DND-41 (cell line): Measurements from ENCODE around the gene WAS.

Experiments
- CTCF ChIP-seq: IDR thresholded peaks from 2 replicates; pipeline ENCODE4 v1.5.1; 2012; ENCODE audit warnings: borderline replicate concordance, low read length, moderate library complexity, mild to moderate bottlenecking; ENCODE audit not compliant: poor library complexity, severe bottlenecking; ENCODE audit errors: extremely low read depth
- EZH2 ChIP-seq: IDR thresholded peaks from 3 replicates; pipeline ENCODE4 v1.6.1; 2012; ENCODE audit warnings: borderline replicate concordance, low read depth, mild to moderate bottlenecking, moderate library complexity, low read length, inconsistent platforms; ENCODE audit not compliant: severe bottlenecking

- TF ChIP-seq CTCF (no peak), EZH2 (no peak)
These were observed 38.3 kb downstream of the WAS start for GRCh38 chrX:48721916-48722315.
